Measurements from ENCODE around the gene PRELID2. TPM values are rescaled to one million over a fixed set of nuclear protein-coding genes. Genes with fewer than 3 reads are reported as not detected.

PRELID2 gene
- polyA plus RNA-seq, 2 of the 4 experiments (the other 2 are of a cell fraction): 8.5 to 10.4 TPM

GRCh38 chr5:145835848-145836239 is 702 bp upstream of the PRELID2 start:
- FAIRE-seq: no peak
- CTCF ChIA-PET: interaction anchor here (0.6 to 3.6 kb wide), 13 partner anchors 9 to 768 kb away, joined by 3 to 28 read pairs (median 4); no protein-coding TSS in a partner anchor
- Histone ChIP-seq H3K27ac (peak overlapping the region; percentile 80 to 88), H3K4me2 (peak overlapping the region; percentile 89), H3K4me3 (peak overlapping the region; percentile 67), H3K9me3 (no peaks in the 10 kb centered on the region), H3K4me1 (peaks cover 19% of the 10 kb centered on the region)
- POLR2A ChIA-PET: interaction anchor here (0.7 to 1.3 kb wide), 3 partner anchors 52 to 206 kb away, joined by 3 to 4 read pairs (median 3); no protein-coding TSS in a partner anchor
- peak in 1 of 2 experiments; percentile 2; a peak in 3 of 6 replicates for ATAC-seq
- TF ChIP-seq CHD4 (IDR thresholded peaks at IDR 0.05; ENCODE audit: borderline replicate concordance): no peak
- TF ChIP-seq RNF2 (IDR thresholded peaks at IDR 0.05; ENCODE audit: borderline replicate concordance, low read depth): no peak
- no peak for TF ChIP-seq ZFP36 (IDR thresholded peaks at IDR 0.05; ENCODE audit: borderline replicate concordance, partially characterized antibody)
- TF ChIP-seq ZNF302 (CRISPR knock-in tag; IDR thresholded peaks at IDR 0.05): no peak
- TF ChIP-seq USF2 (IDR thresholded peaks at IDR 0.05): no peak
- no peak for TF ChIP-seq HOXB5 (CRISPR knock-in tag; IDR thresholded peaks at IDR 0.05)
- TF ChIP-seq RFX5 (IDR thresholded peaks at IDR 0.05): no peak
- TF ChIP-seq ELK1 (IDR thresholded peaks at IDR 0.05; ENCODE audit: low read depth, low read length): no peak
- no peak for TF ChIP-seq FOXS1 (CRISPR knock-in tag; IDR thresholded peaks at IDR 0.05)
- no peak for TF ChIP-seq MYC (IDR thresholded peaks at IDR 0.05; ENCODE audit: borderline replicate concordance, low read length)
- TF ChIP-seq RAD21 (conservative IDR thresholded peaks at IDR 0.05 in 1 of 2, IDR thresholded peaks at IDR 0.05 in 1 of 2): no peak
- WGBS (ENCODE audit: missing lambda C conversion rate): 78% methylated on average over 18 of the region's 18 CpGs
- DNase-seq (ENCODE audit: low read depth in 1 of 2, low spot score in 1 of 2): no peak

- POLR2A ChIA-PET: interaction anchor here (0.8 to 1.3 kb wide), 4 partner anchors 10 to 207 kb away, joined by 3 to 5 read pairs (median 3); no protein-coding TSS in a partner anchor
- peaks cover 32% of the 10 kb centered on the region for H3K4me1 ChIP-seq
- ATAC-seq (no peak; a peak in 1 of 6 replicates), FAIRE-seq (no peak), DNase-seq (ENCODE audit: low read depth in 1 of 2, low spot score in 1 of 2) (no peak)
- TF ChIP-seq ESRRA (IDR thresholded peaks at IDR 0.05; ENCODE audit: borderline replicate concordance, low read length) (no peak), KDM1A (IDR thresholded peaks at IDR 0.05; ENCODE audit: low read depth) (peak; percentile 95), E2F6 (IDR thresholded peaks at IDR 0.05; ENCODE audit: borderline replicate concordance, low read depth) (no peak), CBX2 (IDR thresholded peaks at IDR 0.05; ENCODE audit: borderline replicate concordance, low read depth) (no peak), NR3C1 (IDR thresholded peaks at IDR 0.05) (no peak), TP53 (CRISPR knock-in tag; IDR thresholded peaks at IDR 0.05) (no peak), HOXA7 (CRISPR knock-in tag; IDR thresholded peaks at IDR 0.05) (no peak), HMGXB4 (CRISPR knock-in tag; IDR thresholded peaks at IDR 0.05; ENCODE audit: borderline replicate concordance) (no peak), RARB (CRISPR knock-in tag; IDR thresholded peaks at IDR 0.05) (no peak), CHD4 (IDR thresholded peaks at IDR 0.05; ENCODE audit: borderline replicate concordance) (peak; percentile 87; the same call in 1 of the 2 replicates)
- WGBS (ENCODE audit: missing lambda C conversion rate): 27% methylated on average over 10 of the region's 10 CpGs
- H3K4me3 ChIP-seq: peak overlapping the region; percentile 67
- CTCF ChIA-PET: interaction anchor here (0.8 to 3.6 kb wide), 9 partner anchors 8 to 278 kb away, joined by 3 to 28 read pairs (median 6); no protein-coding TSS in a partner anchor
- no peaks in the 10 kb centered on the region for H3K9me3 ChIP-seq
- H3K4me2 ChIP-seq: peak overlapping the region; percentile 89
- H3K27ac ChIP-seq: peak overlapping the region; percentile 80 to 88
Observed at GRCh38 chr5:145834554-145834916, 607 bp downstream of the PRELID2 start.

Data from A549 (cell line).